ENCODE results near the gene STARD7. TPM values are rescaled to one million over a fixed set of nuclear protein-coding genes. Genes with fewer than 3 reads are reported as not detected.

STARD7 gene
- total and polyA plus RNA-seq, 2 donors from 2014 or later: 96.6 to 112 TPM

DNA sequence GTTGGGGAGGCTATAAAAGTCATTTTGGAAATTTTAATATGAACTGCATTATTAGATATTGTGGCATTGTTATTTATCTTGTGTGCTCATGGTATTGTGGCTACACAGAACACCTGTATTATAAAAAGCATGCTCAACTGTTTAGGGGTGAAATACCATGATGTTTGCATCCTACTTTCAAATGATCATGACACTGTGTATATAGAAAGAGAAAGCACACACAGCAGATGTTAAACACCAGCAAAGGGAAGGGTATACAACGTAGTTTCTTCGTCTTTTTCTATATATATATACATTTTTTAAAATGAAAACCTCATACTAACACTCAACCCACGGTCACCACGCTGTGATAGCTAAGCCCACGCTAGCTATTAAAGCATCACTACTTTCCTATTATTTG is 27.1 kb downstream of the STARD7 start:
- no peaks in the 10 kb centered on the region for H3K9me3 ChIP-seq (ENCODE audit: control insufficient read depth in 2 of 3, insufficient read depth in 1 of 3, low read length in 3 of 3)
- intact Hi-C loops (cut with DNase I): no loop called here
- no peaks in the 10 kb centered on the region for H3K4me1 ChIP-seq (ENCODE audit: control insufficient read depth in 2 of 3, insufficient read depth in 2 of 3, low read depth in 1 of 3, low read length in 3 of 3)
- peaks cover 4 to 19% (median 13%) of the 10 kb centered on the region in 3 donors for H3K36me3 ChIP-seq (ENCODE audit: control insufficient read depth in 2 of 3, insufficient read depth in 3 of 3, low read length in 3 of 3)
- FAIRE-seq: no peak
- H3K27me3 ChIP-seq (ENCODE audit: control insufficient read depth, insufficient read depth, low read length): no peaks in the 10 kb centered on the region
- TF ChIP-seq, protein P1, sequence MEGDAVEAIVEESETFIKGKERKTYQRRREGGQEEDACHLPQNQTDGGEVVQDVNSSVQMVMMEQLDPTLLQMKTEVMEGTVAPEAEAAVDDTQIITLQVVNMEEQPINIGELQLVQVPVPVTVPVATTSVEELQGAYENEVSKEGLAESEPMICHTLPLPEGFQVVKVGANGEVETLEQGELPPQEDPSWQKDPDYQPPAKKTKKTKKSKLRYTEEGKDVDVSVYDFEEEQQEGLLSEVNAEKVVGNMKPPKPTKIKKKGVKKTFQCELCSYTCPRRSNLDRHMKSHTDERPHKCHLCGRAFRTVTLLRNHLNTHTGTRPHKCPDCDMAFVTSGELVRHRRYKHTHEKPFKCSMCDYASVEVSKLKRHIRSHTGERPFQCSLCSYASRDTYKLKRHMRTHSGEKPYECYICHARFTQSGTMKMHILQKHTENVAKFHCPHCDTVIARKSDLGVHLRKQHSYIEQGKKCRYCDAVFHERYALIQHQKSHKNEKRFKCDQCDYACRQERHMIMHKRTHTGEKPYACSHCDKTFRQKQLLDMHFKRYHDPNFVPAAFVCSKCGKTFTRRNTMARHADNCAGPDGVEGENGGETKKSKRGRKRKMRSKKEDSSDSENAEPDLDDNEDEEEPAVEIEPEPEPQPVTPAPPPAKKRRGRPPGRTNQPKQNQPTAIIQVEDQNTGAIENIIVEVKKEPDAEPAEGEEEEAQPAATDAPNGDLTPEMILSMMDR (IDR thresholded peaks at IDR 0.05; ENCODE audit: borderline replicate concordance, extremely low read depth, insufficient read depth): no peak
- DNase-seq: no peak
- H3K9ac ChIP-seq (ENCODE audit: low read length in 3 of 3): no peak overlapping the region
- H3K4me3 ChIP-seq (ENCODE audit: low read length in 3 of 3): no peak overlapping the region
- no peak overlapping the region for H3K27ac ChIP-seq (ENCODE audit: low read depth in 2 of 2, low read length in 2 of 2)

DNA sequence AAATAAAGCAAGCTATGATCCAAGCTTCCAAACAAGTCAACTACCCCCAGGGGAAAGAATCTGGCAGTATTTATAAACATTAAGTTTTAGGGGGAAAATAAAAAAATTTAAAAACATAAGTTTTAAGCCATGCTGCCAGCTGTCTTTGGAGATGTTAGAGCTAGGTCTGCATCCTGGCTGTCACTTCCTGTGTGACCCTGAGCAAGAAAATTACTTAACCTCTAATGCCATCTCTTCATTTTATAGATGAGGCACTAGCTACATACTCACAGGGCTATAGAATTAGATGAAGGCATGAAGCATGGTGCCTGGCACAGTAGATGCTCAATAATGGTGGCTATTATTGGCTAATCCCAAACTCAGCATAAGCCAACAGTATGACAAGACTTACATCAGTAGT is 28.1 kb downstream of the STARD7 start:
- Histone ChIP-seq H3K27me3 (ENCODE audit: control insufficient read depth, insufficient read depth, low read length) (no peaks in the 10 kb centered on the region), H3K4me1 (ENCODE audit: control insufficient read depth in 2 of 3, insufficient read depth in 2 of 3, low read depth in 1 of 3, low read length in 3 of 3) (no peaks in the 10 kb centered on the region), H3K36me3 (ENCODE audit: control insufficient read depth in 2 of 3, insufficient read depth in 3 of 3, low read length in 3 of 3) (peaks cover 2 to 13% (median 7%) of the 10 kb centered on the region in 3 donors), H3K9me3 (ENCODE audit: control insufficient read depth in 2 of 3, insufficient read depth in 1 of 3, low read length in 3 of 3) (no peaks in the 10 kb centered on the region), H3K9ac (ENCODE audit: low read length in 3 of 3) (no peak overlapping the region), H3K4me3 (ENCODE audit: low read length in 3 of 3) (no peak overlapping the region), H3K27ac (ENCODE audit: low read depth in 2 of 2, low read length in 2 of 2) (no peak overlapping the region)
- intact Hi-C loops (cut with DNase I): no loop called here
- DNase-seq (no peak), FAIRE-seq (no peak)
- TF ChIP-seq, protein P1 (IDR thresholded peaks at IDR 0.05; ENCODE audit: borderline replicate concordance, extremely low read depth, insufficient read depth): no peak

DNA sequence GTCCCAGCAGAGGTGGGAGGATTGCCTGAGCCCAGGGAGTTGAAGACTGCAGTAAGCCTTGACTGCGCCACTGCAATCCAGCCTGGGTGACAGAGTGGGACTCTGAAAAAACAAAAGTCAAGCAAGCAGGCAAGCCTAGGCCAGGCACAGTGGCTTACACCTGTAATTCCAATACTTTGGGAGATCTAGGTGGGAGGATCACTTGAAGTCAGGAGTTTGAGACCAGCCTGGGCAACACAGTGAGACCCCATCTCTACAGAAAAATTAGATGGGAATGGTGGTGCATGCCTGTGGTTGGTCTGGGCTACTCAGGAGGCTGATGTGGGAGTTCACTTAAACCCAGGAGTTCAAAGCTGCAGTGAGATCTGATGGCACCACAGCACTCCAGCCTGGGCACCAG is 28.6 kb downstream of the STARD7 start:
- H3K9me3 ChIP-seq (ENCODE audit: control insufficient read depth in 2 of 3, insufficient read depth in 1 of 3, low read length in 3 of 3): no peaks in the 10 kb centered on the region

More for the DNA sequence above, 28.6 kb downstream of the STARD7 start:
- peaks cover 2 to 8% (median 2%) of the 10 kb centered on the region in 3 donors for H3K36me3 ChIP-seq (ENCODE audit: control insufficient read depth in 2 of 3, insufficient read depth in 3 of 3, low read length in 3 of 3)
- TF ChIP-seq, protein P1 (IDR thresholded peaks at IDR 0.05; ENCODE audit: borderline replicate concordance, extremely low read depth, insufficient read depth): no peak
- H3K27ac ChIP-seq (ENCODE audit: low read depth in 2 of 2, low read length in 2 of 2): no peak overlapping the region
- no peak overlapping the region for H3K9ac ChIP-seq (ENCODE audit: low read length in 3 of 3)
- no peaks in the 10 kb centered on the region for H3K27me3 ChIP-seq (ENCODE audit: control insufficient read depth, insufficient read depth, low read length)
- DNase-seq: no peak
- no peak overlapping the region for H3K4me3 ChIP-seq (ENCODE audit: low read length in 3 of 3)
- intact Hi-C loops (cut with DNase I): no loop called here
- no peaks in the 10 kb centered on the region for H3K4me1 ChIP-seq (ENCODE audit: control insufficient read depth in 2 of 3, insufficient read depth in 2 of 3, low read depth in 1 of 3, low read length in 3 of 3)
- no peak for FAIRE-seq

Data from kidney (tissue), 14 donors.